ENCODE measurements around the gene KCNJ15.

- TF ChIP-seq CTCF (IDR thresholded peaks at IDR 0.05), result no peak
- TF ChIP-seq POLR2A (IDR thresholded peaks at IDR 0.05), result no peak
- TF ChIP-seq POLR2AphosphoS5 (IDR thresholded peaks at IDR 0.05), result no peak
- no peak for TF ChIP-seq EP300 (IDR thresholded peaks at IDR 0.05)
Measured at GRCh38 chr21:38223893-38224540, 32.8 kb upstream of the KCNJ15 start.
